Measurements from ENCODE around the gene STT3B. TPM values are rescaled to one million over a fixed set of nuclear protein-coding genes. Genes with fewer than 3 reads are reported as not detected.
"Not testable (repeated sequence)": the region's sequence is repeated elsewhere in the genome, so short reads cannot be mapped to it uniquely, and the experiment has no call there.

The STT3B gene
- total and polyA plus RNA-seq, 2 experiments from 2014 or later = 105 to 106 TPM

DNA sequence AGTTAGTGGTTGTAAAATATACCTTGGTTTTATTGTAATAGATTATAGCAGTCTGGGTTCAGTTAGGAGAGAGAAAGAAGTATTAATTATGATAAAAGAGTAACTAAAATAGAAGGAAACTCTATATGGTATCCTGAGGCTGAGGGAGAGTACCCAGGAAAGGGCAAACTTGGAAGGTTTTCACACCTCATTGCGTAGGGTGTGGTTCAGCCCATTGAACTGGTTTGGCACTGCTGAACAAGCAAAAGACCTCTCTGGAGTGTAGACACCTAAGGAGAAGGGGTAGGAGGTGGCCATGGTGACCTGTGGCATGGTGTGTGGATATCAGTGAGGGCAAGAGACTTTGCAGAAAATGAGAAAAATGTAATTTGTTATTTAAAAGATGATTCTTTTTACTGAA, 63.5 kb downstream of the STT3B start:
- Histone ChIP-seq H3K27me3 (no peaks in the 10 kb centered on the region), H3K9me3 (ENCODE audit: low read depth) (no peaks in the 10 kb centered on the region), H3K4me1 (ENCODE audit: low read depth) (no peaks in the 10 kb centered on the region), H3K4me3 (no peak overlapping the region), H3K27ac (no peak overlapping the region), H3K36me3 (peaks cover 5% of the 10 kb centered on the region)
- DNase-seq (ENCODE audit: low read depth in 1 of 2, low spot score in 1 of 2) = no peak
- TF ChIP-seq, protein P1, sequence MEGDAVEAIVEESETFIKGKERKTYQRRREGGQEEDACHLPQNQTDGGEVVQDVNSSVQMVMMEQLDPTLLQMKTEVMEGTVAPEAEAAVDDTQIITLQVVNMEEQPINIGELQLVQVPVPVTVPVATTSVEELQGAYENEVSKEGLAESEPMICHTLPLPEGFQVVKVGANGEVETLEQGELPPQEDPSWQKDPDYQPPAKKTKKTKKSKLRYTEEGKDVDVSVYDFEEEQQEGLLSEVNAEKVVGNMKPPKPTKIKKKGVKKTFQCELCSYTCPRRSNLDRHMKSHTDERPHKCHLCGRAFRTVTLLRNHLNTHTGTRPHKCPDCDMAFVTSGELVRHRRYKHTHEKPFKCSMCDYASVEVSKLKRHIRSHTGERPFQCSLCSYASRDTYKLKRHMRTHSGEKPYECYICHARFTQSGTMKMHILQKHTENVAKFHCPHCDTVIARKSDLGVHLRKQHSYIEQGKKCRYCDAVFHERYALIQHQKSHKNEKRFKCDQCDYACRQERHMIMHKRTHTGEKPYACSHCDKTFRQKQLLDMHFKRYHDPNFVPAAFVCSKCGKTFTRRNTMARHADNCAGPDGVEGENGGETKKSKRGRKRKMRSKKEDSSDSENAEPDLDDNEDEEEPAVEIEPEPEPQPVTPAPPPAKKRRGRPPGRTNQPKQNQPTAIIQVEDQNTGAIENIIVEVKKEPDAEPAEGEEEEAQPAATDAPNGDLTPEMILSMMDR (IDR thresholded peaks at IDR 0.05; ENCODE audit: low read depth, low read length) = no peak

DNA sequence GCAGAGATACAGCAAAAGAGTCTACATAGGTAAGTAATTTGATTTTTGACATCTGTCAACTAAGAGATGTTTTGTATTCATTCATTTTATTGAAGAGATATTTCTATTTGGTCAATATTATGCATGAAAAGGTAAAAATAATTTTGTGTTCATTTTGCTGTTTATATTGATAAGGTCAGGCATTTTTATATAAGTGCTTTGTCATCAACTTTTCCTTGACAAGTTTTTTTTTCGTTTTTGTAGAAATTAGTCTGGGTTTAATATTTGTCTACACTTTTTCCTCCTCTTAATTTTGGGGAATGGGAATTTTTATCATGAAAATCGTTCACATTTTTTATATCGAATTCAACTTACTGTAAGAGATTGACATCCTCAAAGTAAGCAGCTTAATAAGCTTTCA, 67.7 kb downstream of the STT3B start:
- DNase-seq (ENCODE audit: low read depth in 1 of 2, low spot score in 1 of 2) = no peak
- TF ChIP-seq, protein P1 (IDR thresholded peaks at IDR 0.05; ENCODE audit: low read depth, low read length) = no peak
- Histone ChIP-seq H3K4me3 (no peak overlapping the region), H3K27ac (no peak overlapping the region), H3K4me1 (ENCODE audit: low read depth) (no peaks in the 10 kb centered on the region), H3K27me3 (no peaks in the 10 kb centered on the region), H3K36me3 (peaks cover 9% of the 10 kb centered on the region), H3K9me3 (ENCODE audit: low read depth) (no peaks in the 10 kb centered on the region)

DNA sequence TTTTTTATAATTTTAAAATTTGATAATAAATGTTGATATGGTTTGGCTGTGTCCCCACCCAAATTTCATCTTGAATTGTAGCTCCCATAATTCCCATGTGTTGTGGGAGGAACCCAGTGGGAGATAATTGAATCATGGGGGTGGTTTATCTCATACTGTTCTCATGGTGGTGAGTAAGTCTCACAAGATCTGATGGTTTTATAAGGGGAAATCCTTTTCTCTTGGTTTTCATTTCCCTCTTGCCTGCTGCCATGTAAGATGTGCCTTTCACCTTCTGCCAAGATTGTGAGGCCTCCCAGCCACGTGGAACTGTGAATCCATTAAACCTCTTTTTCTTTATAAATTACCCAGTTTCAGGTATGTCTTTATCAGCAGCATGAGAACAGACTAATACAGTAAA, 72.6 kb downstream of the STT3B start:
- not testable (repeated sequence) for H3K4me1 ChIP-seq (ENCODE audit: low read depth); H3K27me3 ChIP-seq; H3K36me3 ChIP-seq; H3K4me3 ChIP-seq; DNase-seq (ENCODE audit: low read depth in 1 of 2, low spot score in 1 of 2); H3K9me3 ChIP-seq (ENCODE audit: low read depth); H3K27ac ChIP-seq

GRCh38 chr3:31606453-31606852, 73.7 kb downstream of the STT3B start:
- DNase-seq (ENCODE audit: low read depth in 1 of 2, low spot score in 1 of 2) = no peak
- TF ChIP-seq, protein P1 (IDR thresholded peaks at IDR 0.05; ENCODE audit: low read depth, low read length) = no peak
- Histone ChIP-seq H3K27ac (no peak overlapping the region), H3K4me1 (ENCODE audit: low read depth) (peaks cover 5% of the 10 kb centered on the region), H3K27me3 (no peaks in the 10 kb centered on the region), H3K4me3 (no peak overlapping the region), H3K9me3 (ENCODE audit: low read depth) (no peaks in the 10 kb centered on the region), H3K36me3 (peaks cover 4% of the 10 kb centered on the region)

DNA sequence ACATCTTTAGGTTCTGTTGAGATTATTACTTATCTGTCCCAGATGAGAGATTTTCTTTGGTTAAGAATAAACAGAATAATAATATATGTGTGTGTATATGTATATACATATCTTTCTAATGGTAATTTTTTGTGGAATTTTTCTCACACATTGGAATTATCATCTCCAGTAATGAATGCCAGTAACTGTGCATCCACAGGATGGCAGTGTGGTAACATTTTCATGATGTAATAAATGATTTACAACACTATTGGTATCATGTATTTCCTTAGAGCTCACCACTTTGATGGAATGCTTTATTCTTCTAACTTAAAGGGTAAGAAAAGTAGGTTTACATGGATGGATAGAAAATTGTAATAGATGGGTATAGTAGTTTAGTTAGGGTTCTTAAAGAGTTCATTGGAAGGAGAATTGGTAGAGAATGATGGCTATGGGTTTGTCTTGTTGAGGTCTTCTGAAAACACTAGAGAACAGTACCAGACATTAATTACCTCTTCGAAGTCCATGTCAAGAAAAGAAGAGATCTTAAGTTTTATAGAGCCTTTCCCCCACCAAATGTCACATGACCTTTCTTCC, 78.1 kb downstream of the STT3B start:
- Histone ChIP-seq H3K9me3 (ENCODE audit: low read depth) (no peaks in the 10 kb centered on the region), H3K4me1 (ENCODE audit: low read depth) (peaks cover 5% of the 10 kb centered on the region), H3K27me3 (no peaks in the 10 kb centered on the region), H3K36me3 (no peaks in the 10 kb centered on the region), H3K4me3 (no peak overlapping the region), H3K27ac (no peak overlapping the region)
- TF ChIP-seq, protein P1 (IDR thresholded peaks at IDR 0.05; ENCODE audit: low read depth, low read length) = peak; percentile 56
- DNase-seq (ENCODE audit: low read depth in 1 of 2, low spot score in 1 of 2) = peak; percentile 34 to 63

DNA sequence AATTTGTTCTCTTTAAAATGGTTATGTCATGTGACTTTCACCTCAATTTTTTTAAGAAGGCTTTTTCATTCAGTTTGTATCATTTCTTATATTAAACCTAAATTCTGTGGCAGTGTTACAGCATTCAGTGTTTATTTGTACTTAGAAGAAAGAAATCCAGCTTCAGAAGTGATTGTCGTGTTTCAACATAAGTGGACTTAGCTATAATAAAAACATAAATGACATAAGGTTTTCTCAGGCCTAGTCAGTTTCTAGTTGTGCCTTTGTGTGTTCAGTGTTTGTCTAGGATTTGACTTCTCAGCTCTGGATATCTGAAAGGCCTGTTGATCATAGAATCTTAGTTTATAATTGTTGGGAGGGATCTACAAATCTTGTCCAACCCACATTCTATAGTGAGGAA, 80.5 kb downstream of the STT3B start:
- no peak for DNase-seq (ENCODE audit: low read depth in 1 of 2, low spot score in 1 of 2)
- TF ChIP-seq, protein P1 (IDR thresholded peaks at IDR 0.05; ENCODE audit: low read depth, low read length) = no peak
- no peak overlapping the region for H3K4me3 ChIP-seq
- no peak overlapping the region for H3K27ac ChIP-seq
- H3K27me3 ChIP-seq = no peaks in the 10 kb centered on the region
- peaks cover 7% of the 10 kb centered on the region for H3K4me1 ChIP-seq (ENCODE audit: low read depth)
- no peaks in the 10 kb centered on the region for H3K36me3 ChIP-seq
- H3K9me3 ChIP-seq (ENCODE audit: low read depth) = no peaks in the 10 kb centered on the region

Measured in cardiac muscle cell (in vitro differentiated cells and primary cell).